Stimulated activated CD4-positive, alpha-beta T cell treated with anti-CD3 and anti-CD28 coated beads, Interleukin-1b, Interleukin-23, amount 100 ng/mL, for 48 hours (primary cell): ENCODE measurements around the gene MBNL1.
"Not testable (repeated sequence)": the region's sequence is repeated elsewhere in the genome, so short reads cannot be mapped to it uniquely, and the experiment has no call there.

ENCODE experiments used
- DNase-seq: peaks from one replicate; pipeline ENCODE4 v3.0.0-alpha.2; 2020

The MBNL1 gene

GRCh38 chr3:152416808-152417580, 148.3 kb downstream of the MBNL1 start:
- no peak for DNase-seq

GRCh38 chr3:152419748-152420147, 151.0 kb downstream of the MBNL1 start:
- peak; percentile 43 for DNase-seq

- DNase-seq, result no peak
Observed at GRCh38 chr3:152421162-152421561, 152.4 kb downstream of the MBNL1 start.

- no peak for DNase-seq
Observed at GRCh38 chr3:152426393-152426792, 157.7 kb downstream of the MBNL1 start.

- no peak for DNase-seq
Observed at GRCh38 chr3:152428577-152428976, 159.8 kb downstream of the MBNL1 start.

GRCh38 chr3:152430223-152431002, 161.7 kb downstream of the MBNL1 start:
- no peak for DNase-seq

- no peak for DNase-seq
Observed at GRCh38 chr3:152434142-152434541, 165.4 kb downstream of the MBNL1 start.

- DNase-seq, result not testable (repeated sequence)
Observed at GRCh38 chr3:152435210-152435609, 166.5 kb downstream of the MBNL1 start.

GRCh38 chr3:152436707-152437590, 168.2 kb downstream of the MBNL1 start:
- no peak for DNase-seq

- no peak for DNase-seq
Observed at GRCh38 chr3:152438181-152438580, 169.5 kb downstream of the MBNL1 start.

GRCh38 chr3:152438706-152439105, 170.0 kb downstream of the MBNL1 start:
- no peak for DNase-seq

- not testable (repeated sequence) for DNase-seq
Observed at GRCh38 chr3:152440243-152440642, 171.5 kb downstream of the MBNL1 start.

- DNase-seq, result no peak
Observed at GRCh38 chr3:152443212-152444023, 174.7 kb downstream of the MBNL1 start.

GRCh38 chr3:152444029-152444641, 175.4 kb downstream of the MBNL1 start:
- DNase-seq, result no peak

GRCh38 chr3:152445212-152445611, 176.5 kb downstream of the MBNL1 start:
- DNase-seq, result no peak

- DNase-seq, result no peak
Observed at GRCh38 chr3:152446495-152446894, 177.8 kb downstream of the MBNL1 start.

- DNase-seq, result no peak
Observed at GRCh38 chr3:152447511-152447910, 178.8 kb downstream of the MBNL1 start.

- DNase-seq, result no peak
Observed at GRCh38 chr3:152448091-152448490, 179.4 kb downstream of the MBNL1 start.

- no peak for DNase-seq
Observed at GRCh38 chr3:152452318-152452717, 183.6 kb downstream of the MBNL1 start.

GRCh38 chr3:152454076-152454875, 185.5 kb downstream of the MBNL1 start:
- no peak for DNase-seq

GRCh38 chr3:152455989-152456388, 187.3 kb downstream of the MBNL1 start:
- no peak for DNase-seq
